Measurements from ENCODE around the gene ATP1B2.

DNA sequence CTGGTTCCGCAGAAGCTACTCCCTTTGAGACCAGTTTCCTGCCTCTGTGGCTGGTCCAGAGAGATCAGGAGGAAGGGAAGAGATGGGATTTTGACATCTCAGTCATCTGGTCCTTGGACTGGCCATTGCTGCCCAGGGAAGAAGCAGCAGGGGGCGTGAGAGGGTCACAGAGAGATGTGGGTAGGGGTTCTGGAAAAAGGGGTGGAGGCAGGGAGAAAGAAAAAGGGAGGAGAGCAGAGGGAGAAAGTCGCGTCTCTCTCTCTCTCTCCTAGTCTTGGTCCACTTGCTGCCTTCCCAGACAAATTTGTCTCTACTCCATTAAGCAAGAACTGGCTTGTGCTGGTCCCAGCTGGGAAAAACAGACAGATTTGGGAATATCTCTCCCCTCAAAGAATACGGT is 16.3 kb upstream of the ATP1B2 start:
- TF ChIP-seq POLR2A (IDR thresholded peaks at IDR 0.05) = no peak
- TF ChIP-seq, protein P1, sequence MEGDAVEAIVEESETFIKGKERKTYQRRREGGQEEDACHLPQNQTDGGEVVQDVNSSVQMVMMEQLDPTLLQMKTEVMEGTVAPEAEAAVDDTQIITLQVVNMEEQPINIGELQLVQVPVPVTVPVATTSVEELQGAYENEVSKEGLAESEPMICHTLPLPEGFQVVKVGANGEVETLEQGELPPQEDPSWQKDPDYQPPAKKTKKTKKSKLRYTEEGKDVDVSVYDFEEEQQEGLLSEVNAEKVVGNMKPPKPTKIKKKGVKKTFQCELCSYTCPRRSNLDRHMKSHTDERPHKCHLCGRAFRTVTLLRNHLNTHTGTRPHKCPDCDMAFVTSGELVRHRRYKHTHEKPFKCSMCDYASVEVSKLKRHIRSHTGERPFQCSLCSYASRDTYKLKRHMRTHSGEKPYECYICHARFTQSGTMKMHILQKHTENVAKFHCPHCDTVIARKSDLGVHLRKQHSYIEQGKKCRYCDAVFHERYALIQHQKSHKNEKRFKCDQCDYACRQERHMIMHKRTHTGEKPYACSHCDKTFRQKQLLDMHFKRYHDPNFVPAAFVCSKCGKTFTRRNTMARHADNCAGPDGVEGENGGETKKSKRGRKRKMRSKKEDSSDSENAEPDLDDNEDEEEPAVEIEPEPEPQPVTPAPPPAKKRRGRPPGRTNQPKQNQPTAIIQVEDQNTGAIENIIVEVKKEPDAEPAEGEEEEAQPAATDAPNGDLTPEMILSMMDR (IDR thresholded peaks at IDR 0.05) = peak in 1 of 7 experiments; percentile 24
- no peak for TF ChIP-seq POLR2AphosphoS5 (IDR thresholded peaks at IDR 0.05)
- no peak for TF ChIP-seq EP300 (IDR thresholded peaks at IDR 0.05)

All from stomach (tissue), 4 donors.